Measurements from ENCODE around the gene TKT.

DNA sequence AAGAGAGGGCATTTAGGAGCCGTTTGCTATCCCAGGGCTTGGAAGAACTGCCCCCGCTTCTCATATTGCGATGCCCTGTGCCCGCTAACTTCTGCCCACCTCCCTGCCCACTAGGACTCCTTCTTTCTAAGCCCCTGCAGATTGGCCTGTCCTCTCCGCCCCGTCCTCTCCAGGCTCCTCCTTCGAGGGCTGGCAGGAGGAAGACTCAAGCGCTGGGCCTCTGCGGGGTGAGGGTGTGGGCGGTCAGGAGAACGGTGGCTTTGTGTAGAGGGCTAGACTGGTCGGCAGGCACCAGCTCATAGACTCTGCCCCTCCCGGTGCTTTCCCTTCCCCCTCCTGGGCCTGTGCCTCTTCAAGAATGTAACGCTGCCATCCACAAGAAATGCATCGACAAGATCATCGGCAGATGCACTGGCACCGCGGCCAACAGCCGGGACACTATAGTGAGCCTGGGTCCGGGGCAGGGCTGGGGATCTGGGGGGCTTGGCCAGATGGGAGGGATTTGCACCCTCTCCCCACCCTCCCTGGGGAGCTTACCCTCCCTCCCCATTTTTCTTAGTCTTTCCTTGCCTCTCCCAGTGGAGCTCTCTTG, 73.0 kb downstream of the TKT start:
- TF ChIP-seq SMC3 (conservative IDR thresholded peaks at IDR 0.05; ENCODE audit: poor library complexity): no peak
- TF ChIP-seq, protein P1, sequence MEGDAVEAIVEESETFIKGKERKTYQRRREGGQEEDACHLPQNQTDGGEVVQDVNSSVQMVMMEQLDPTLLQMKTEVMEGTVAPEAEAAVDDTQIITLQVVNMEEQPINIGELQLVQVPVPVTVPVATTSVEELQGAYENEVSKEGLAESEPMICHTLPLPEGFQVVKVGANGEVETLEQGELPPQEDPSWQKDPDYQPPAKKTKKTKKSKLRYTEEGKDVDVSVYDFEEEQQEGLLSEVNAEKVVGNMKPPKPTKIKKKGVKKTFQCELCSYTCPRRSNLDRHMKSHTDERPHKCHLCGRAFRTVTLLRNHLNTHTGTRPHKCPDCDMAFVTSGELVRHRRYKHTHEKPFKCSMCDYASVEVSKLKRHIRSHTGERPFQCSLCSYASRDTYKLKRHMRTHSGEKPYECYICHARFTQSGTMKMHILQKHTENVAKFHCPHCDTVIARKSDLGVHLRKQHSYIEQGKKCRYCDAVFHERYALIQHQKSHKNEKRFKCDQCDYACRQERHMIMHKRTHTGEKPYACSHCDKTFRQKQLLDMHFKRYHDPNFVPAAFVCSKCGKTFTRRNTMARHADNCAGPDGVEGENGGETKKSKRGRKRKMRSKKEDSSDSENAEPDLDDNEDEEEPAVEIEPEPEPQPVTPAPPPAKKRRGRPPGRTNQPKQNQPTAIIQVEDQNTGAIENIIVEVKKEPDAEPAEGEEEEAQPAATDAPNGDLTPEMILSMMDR (IDR thresholded peaks at IDR 0.05; ENCODE audit: poor library complexity, severe bottlenecking): no peak

Measured in neural cell (in vitro differentiated cells).